Mammary microvascular endothelial cell (primary cell): ENCODE data around the gene CHST4. TPM values are rescaled to one million over a fixed set of nuclear protein-coding genes. Genes with fewer than 3 reads are reported as not detected.

Experiments used
- total RNA-seq: library from RNA; depleted of rRNA; stranded (reverse); fragments of >200 nt; gene quantifications from 2 replicates; pipeline ENCODE4 v1.2.3, GENCODE V29; 2015

CHST4 gene
- not detected in 2 replicates for total RNA-seq

DNA sequence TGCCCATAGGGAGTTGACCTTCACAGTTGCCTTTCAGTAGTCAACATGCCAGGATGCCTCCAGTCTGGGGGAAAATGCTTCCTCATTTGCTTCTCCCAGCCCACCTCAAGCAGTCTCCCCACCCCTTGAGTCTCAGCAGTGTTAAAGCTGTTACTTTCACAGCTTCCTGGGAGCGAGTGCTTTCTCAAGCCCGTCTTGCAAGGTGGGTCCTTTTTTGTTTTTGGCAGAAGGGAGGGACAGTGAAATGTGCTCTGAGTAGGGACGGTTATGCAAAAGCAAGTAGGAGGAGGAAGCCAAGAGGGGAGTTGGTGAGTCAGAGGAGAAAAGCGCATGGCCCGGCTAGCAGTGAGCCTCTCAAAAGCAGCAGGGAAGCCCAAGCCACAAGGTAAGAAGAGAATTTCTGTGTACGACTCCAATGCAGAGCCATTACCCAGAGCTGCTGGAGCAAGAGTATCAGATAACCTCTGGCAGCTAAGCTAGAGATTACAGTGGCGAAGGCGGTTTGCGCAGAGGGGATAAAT, at the start of gene CHST4:
Gene CHST4 (plus strand): TSS at position 316 of the 521 bp plus-strand sequence. CDS start 10,252 bp downstream, outside the sequence.

DNA sequence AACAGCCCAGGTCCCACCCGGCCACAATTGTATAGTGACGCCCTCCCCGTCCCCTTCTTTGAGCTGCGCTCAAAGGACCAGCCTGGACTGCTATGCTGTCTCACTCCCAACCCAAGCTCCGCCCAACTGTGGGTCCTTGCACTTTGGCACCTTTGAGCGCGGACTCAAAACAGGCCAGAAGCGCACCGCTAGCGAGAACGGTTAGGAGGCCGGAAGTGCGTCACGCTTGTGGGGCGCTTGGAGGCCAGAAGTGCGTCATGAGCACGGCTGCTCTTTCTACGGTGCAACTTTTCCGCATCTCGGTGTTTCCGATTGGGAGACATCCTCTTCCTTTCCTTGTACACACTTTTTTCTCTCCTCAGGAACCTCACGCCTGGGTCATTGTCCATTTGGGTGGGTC, 37.1 kb upstream of the CHST4 start, which contains the start of gene ZNF19:
Gene ZNF19 (minus strand): TSS at position 203 of the 400 bp plus-strand sequence. CDS start 7,210 bp downstream, outside the sequence.

DNA sequence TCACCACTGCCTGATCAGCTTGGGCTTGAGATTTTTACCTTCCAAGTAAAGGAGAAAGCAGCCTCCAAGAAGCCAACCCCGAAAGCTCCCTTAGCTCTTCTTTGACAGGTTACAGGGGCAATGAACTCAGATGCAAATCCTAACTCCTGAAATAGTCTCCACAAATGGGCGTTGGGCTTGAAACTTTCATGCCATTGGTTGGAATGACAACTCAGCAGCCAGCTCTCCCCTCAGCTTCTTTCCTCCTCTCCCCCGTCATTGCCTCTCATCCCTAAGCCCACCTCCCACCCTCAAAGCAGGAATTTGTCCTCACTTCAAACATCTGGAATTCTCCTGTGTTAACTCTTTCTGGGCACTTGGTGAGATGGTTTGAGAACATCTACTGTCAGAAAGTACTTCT, 50.7 kb downstream of the CHST4 start, which contains the start of gene TAT:
Gene TAT (minus strand): TSS at position 122 of the 400 bp plus-strand sequence. CDS start 677 bp downstream, outside the sequence.

Other genes starting within 250 kb of the CHST4 start
- gene CMTR2, start 237.0 kb upstream of the CHST4 start, total RNA-seq, result 15.8 and 18.7 TPM in 2 replicates
- gene CALB2, start 167.7 kb upstream of the CHST4 start, total RNA-seq, result 0.20 TPM in 1 of 2 replicates, not detected in the other
- gene TLE7, start 84.4 kb upstream of the CHST4 start, total RNA-seq, result not detected in 2 replicates
- 2.7 and 3.5 TPM in 2 replicates for gene ZNF23, start 64.2 kb upstream of the CHST4 start, total RNA-seq
- gene ZNF19, start 37.1 kb upstream of the CHST4 start, total RNA-seq, result 0.80 and 1.1 TPM in 2 replicates
- gene TAT, start 50.7 kb downstream of the CHST4 start, total RNA-seq, result not detected in 2 replicates
- gene MARVELD3, start 99.8 kb downstream of the CHST4 start, total RNA-seq, result not detected in 2 replicates
- 5.0 and 6.3 TPM in 2 replicates for gene PHLPP2, start 198.3 kb downstream of the CHST4 start, total RNA-seq